Peyer's patch (tissue), 4 donors: ENCODE results near the gene PCBP2. TPM values are rescaled to one million over a fixed set of nuclear protein-coding genes. Genes with fewer than 3 reads are reported as not detected.
A peak's percentile ranks its signal among the peaks of the same experiment; 100 is the strongest.

Source experiments
- DNase-seq, 3 donors: peaks; one replicate each; pipeline ENCODE4 v3.0.0-alpha.2; 2017 to 2019
- H3K27ac ChIP-seq, 4 donors: fragments of 200-600 bp; sonication (generic); one replicate each; pipeline ENCODE4 v1.5.1; 2016 to 2019
- H3K27me3 ChIP-seq, 2 donors: fragments of 200-600 bp; sonication (generic); one replicate each; pipeline ENCODE4 v1.5.1; 2019
- H3K36me3 ChIP-seq, 3 donors: fragments of 200-600 bp; sonication (generic); one replicate each; pipeline ENCODE4 v1.5.1; 2016 to 2019
- H3K4me1 ChIP-seq, 4 donors: fragments of 200-600 bp; sonication (generic); one replicate each; pipeline ENCODE4 v1.5.1; 2016 to 2019
- H3K4me3 ChIP-seq, 4 donors: fragments of 200-600 bp; sonication (generic); 1 replicate in 3 of 4; 2 replicates in 1 of 4; pipeline ENCODE4 v1.5.1; 2016 to 2019; ENCODE audit warnings: mild to moderate bottlenecking in 1 of 4
- H3K9me3 ChIP-seq, 4 donors: fragments of 200-600 bp; sonication (generic); one replicate each; pipeline ENCODE4 v1.5.1; 2016 to 2019; ENCODE audit warnings: mild to moderate bottlenecking in 1 of 4
- POLR2A ChIP-seq, 2 donors: fragments of 450-650 bp; IDR thresholded peaks; one replicate each; pipeline ENCODE4 v1.5.1; 2017; ENCODE audit warnings: antibody characterized with exemption in 2 of 2, mild to moderate bottlenecking in 2 of 2, moderate library complexity in 2 of 2
- total RNA-seq, 4 donors: library from RNA; depleted of rRNA; stranded (reverse); fragments of >200 nt; gene quantifications; one replicate each; pipeline ENCODE4 v1.1.0, GENCODE V29; 2016
- TF ChIP-seq, protein P1 (sequence below), 6 experiments: fragments of 450-650 bp in 4 of 6; fragments of 200-600 bp in 2 of 6; sonication (generic) in 1 of 6; IDR thresholded peaks; one replicate each; pipeline ENCODE4 v1.5.1; 2017 to 2019; ENCODE audit warnings: antibody characterized with exemption in 6 of 6, mild to moderate bottlenecking in 3 of 6, moderate library complexity in 1 of 6

The PCBP2 gene
- total RNA-seq, 4 donors from 2014 or later = 384 to 549 (median 500) TPM

DNA sequence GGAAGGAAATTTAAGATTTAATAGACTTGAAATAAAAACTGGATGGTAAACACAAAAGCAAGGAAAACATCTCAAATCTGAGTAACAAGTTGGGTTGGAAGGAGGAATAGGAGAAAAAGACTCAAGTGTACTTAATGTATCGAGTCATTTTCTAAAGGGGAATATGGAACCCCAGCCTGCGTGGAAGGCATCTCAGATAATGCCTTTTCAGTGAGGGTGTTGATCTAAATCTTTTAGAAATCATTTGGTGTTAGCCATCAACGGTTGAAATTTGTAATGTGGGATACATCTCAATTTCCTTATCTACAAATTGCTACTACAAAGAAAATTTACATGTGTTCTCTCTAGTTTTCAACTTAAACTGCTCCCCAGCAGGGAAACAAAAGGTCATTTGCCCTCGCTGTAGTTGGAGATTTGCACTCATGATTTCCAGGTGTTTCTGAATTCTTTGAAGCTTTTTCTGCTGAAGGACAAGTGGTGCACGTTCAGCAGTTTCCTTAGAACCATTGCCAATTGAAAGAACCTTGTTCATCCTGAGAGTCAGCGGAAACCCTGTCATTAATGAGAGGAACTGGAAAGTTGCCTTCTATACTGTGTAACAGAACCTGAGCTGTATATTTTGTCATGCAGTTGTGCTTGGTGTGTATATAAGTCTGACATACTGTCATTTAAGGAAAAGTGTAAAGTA, 2.2 kb downstream of the PCBP2 start:
- TF ChIP-seq POLR2A (IDR thresholded peaks at IDR 0.05) = no peak
- TF ChIP-seq, protein P1, sequence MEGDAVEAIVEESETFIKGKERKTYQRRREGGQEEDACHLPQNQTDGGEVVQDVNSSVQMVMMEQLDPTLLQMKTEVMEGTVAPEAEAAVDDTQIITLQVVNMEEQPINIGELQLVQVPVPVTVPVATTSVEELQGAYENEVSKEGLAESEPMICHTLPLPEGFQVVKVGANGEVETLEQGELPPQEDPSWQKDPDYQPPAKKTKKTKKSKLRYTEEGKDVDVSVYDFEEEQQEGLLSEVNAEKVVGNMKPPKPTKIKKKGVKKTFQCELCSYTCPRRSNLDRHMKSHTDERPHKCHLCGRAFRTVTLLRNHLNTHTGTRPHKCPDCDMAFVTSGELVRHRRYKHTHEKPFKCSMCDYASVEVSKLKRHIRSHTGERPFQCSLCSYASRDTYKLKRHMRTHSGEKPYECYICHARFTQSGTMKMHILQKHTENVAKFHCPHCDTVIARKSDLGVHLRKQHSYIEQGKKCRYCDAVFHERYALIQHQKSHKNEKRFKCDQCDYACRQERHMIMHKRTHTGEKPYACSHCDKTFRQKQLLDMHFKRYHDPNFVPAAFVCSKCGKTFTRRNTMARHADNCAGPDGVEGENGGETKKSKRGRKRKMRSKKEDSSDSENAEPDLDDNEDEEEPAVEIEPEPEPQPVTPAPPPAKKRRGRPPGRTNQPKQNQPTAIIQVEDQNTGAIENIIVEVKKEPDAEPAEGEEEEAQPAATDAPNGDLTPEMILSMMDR (IDR thresholded peaks at IDR 0.05) = no peak
- Histone ChIP-seq H3K36me3 (peaks cover 0 to 50% (median 0%) of the 10 kb centered on the region in 3 donors), H3K9me3 (no peaks in the 10 kb centered on the region), H3K4me1 (peaks cover 0 to 20% (median 5%) of the 10 kb centered on the region in 4 donors), H3K4me3 (peak overlapping the region in 1 of 4 donors; percentile 76), H3K27me3 (no peaks in the 10 kb centered on the region), H3K27ac (no peak overlapping the region)
- no peak for DNase-seq

DNA sequence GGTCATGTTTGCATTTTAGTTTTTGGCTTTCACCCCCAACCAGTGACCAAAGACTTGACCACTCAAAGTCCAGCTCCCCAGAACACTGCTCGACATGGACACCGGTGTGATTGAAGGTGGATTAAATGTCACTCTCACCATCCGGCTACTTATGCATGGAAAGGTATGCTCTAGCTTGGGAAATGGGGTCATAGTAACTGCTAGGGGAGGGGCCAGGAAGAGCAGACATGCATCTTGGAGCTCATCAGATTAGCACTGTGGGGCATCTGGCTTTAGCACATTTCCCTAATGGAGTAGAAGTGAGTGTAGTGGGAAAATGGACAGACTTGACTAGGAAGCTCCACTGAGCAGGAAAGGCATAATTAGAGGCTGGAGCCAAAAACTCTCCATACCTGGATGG, 2.8 kb downstream of the PCBP2 start:
- DNase-seq = no peak
- TF ChIP-seq POLR2A (IDR thresholded peaks at IDR 0.05) = no peak
- TF ChIP-seq, protein P1 (IDR thresholded peaks at IDR 0.05) = no peak
- Histone ChIP-seq H3K27ac (no peak overlapping the region), H3K27me3 (no peaks in the 10 kb centered on the region), H3K4me3 (no peak overlapping the region), H3K4me1 (peaks cover 0 to 20% (median 5%) of the 10 kb centered on the region in 4 donors), H3K9me3 (no peaks in the 10 kb centered on the region), H3K36me3 (peaks cover 0 to 56% (median 2%) of the 10 kb centered on the region in 3 donors)

DNA sequence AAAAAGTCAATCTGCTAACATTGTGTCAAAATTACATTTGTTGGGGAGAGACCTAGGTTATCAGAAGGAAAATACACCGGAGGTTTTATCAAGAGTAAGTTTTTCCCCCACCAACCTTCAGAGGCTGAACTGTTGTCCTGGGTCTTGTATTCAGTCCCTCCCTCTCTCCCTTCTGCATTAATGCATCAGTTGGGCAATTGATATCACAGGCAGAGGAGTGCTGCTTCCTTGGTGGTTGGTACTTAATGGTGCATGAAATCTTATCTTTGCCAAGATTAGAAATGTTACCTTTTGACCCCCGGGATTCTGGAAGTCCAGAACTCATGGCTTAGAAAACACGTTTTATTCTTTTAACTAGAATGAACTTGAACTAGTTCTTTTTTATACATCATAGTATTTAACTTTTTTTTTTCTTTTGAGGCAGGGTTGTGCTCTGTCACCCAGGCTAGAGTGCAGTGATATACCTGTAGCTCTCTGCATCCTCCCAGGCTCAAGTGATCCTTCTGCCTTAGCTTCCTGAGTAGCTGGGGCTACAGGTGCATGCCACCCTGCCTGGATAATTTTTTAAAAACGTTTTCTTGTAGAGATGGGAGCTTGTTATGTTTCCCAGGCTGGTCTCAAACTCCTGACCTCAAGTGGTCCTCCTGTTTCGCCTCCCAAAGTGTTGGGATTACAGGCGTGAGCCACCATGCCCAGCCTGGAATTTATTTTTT, 4.9 kb downstream of the PCBP2 start:
- peaks cover 0 to 77% (median 3%) of the 10 kb centered on the region in 3 donors for H3K36me3 ChIP-seq
- H3K27me3 ChIP-seq = no peaks in the 10 kb centered on the region
- no peak for DNase-seq
- H3K4me3 ChIP-seq = no peak overlapping the region
- H3K27ac ChIP-seq = no peak overlapping the region
- peaks cover 0 to 27% (median 5%) of the 10 kb centered on the region in 4 donors for H3K4me1 ChIP-seq
- no peaks in the 10 kb centered on the region for H3K9me3 ChIP-seq
- TF ChIP-seq, protein P1 (IDR thresholded peaks at IDR 0.05) = no peak
- TF ChIP-seq POLR2A (IDR thresholded peaks at IDR 0.05) = no peak

DNA sequence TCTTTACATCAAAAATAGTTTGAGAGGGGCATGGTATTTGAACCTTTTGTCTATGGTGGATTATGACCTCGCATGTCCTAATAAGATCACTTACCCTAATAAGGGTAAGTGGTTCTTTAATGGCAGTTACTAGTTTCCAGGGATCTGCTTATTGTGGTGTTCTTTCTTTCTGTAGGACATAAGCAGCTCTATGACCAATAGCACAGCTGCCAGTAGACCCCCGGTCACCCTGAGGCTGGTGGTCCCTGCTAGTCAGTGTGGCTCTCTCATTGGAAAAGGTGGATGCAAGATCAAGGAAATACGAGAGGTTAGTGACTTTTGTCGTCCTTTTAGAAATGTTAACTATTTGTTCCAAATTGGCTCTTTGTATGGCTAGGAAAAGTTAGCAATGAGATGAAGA, 7.2 kb downstream of the PCBP2 start:
- H3K4me3 ChIP-seq = no peak overlapping the region
- TF ChIP-seq, protein P1 (IDR thresholded peaks at IDR 0.05) = no peak
- no peak for TF ChIP-seq POLR2A (IDR thresholded peaks at IDR 0.05)
- no peak for DNase-seq
- H3K9me3 ChIP-seq = no peaks in the 10 kb centered on the region
- H3K36me3 ChIP-seq = peaks cover 0 to 100% (median 3%) of the 10 kb centered on the region in 3 donors
- peaks cover 0 to 14% (median 0%) of the 10 kb centered on the region in 4 donors for H3K4me1 ChIP-seq
- no peak overlapping the region for H3K27ac ChIP-seq
- H3K27me3 ChIP-seq = no peaks in the 10 kb centered on the region

DNA sequence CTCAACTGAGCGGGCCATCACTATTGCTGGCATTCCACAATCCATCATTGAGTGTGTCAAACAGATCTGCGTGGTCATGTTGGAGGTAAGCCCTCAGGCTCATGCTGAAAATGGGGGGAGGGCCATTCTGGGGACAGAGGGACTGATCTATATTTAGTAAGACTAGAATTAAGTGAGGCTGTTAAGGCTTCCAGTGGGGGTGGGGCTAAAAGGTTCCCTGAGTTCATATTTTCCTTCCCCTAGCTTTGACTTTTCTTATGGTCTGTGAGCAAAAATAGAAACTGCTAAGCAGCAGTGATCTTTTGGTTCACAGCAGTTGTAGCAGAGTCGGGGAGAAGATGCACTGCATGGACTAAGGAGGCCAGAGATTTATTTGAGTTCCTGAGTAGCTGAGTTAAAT, 9.2 kb downstream of the PCBP2 start:
- H3K4me1 ChIP-seq = peaks cover 0 to 7% (median 0%) of the 10 kb centered on the region in 4 donors
- DNase-seq = no peak
- H3K27me3 ChIP-seq = no peaks in the 10 kb centered on the region
- peaks cover 0 to 100% (median 3%) of the 10 kb centered on the region in 3 donors for H3K36me3 ChIP-seq
- H3K9me3 ChIP-seq = no peaks in the 10 kb centered on the region
- no peak for TF ChIP-seq POLR2A (IDR thresholded peaks at IDR 0.05)
- TF ChIP-seq, protein P1 (IDR thresholded peaks at IDR 0.05) = no peak
- H3K27ac ChIP-seq = no peak overlapping the region
- H3K4me3 ChIP-seq = no peak overlapping the region
